A673 (cell line): Measurements from ENCODE around the gene RBBP8. TPM values are rescaled to one million over a fixed set of nuclear protein-coding genes. Genes with fewer than 3 reads are reported as not detected.

Experiments used
- BruUV-seq: library from RNA; stranded (reverse); fragments of 400-500 nt; replicated peaks from 2 replicates; lab custom pipeline; 2021; lab: Mats Ljungman, UMichigan
- CTCF ChIA-PET: fragments of 300-600 bp; sonication (Branson Sonifier 250); formaldehyde crosslinking; loops from one replicate; lab custom pipeline; 2022; ENCODE audit warnings: antibody characterized with exemption; lab: Charles Lee
- POLR2A ChIA-PET: fragments of 300-600 bp; sonication (Branson Sonifier 250); formaldehyde crosslinking; loops from one replicate; lab custom pipeline; 2022; ENCODE audit warnings: antibody characterized with exemption; ENCODE audit not compliant: low non-redundant PET; lab: Charles Lee
- DNase-seq: peaks from one replicate; pipeline ENCODE4 v3.0.0-alpha.2; 2015; ENCODE audit warnings: low spot score
- H3K27ac ChIP-seq: fragments of 200-600 bp; sonication (generic); 2 replicates; pipeline ENCODE4 v1.5.1; 2016; ENCODE audit warnings: mixed run types, low read depth, mild to moderate bottlenecking, mixed read lengths, antibody characterized with exemption, low read length; ENCODE audit not compliant: poor library complexity, severe bottlenecking
- H3K27me3 ChIP-seq: fragments of 200-600 bp; sonication (generic); replicated peaks from 2 replicates; pipeline ENCODE4 v1.6.1; 2017; ENCODE audit warnings: mixed run types, low read depth, mild to moderate bottlenecking, mixed read lengths, antibody characterized with exemption, low read length; ENCODE audit not compliant: insufficient read depth, poor library complexity
- H3K36me3 ChIP-seq: fragments of 200-600 bp; sonication (generic); 2 replicates; pipeline ENCODE4 v1.6.1; 2016; ENCODE audit warnings: mixed run types, mild to moderate bottlenecking, mixed read lengths, antibody characterized with exemption, low read length; ENCODE audit not compliant: insufficient read depth, poor library complexity, severe bottlenecking
- H3K4me1 ChIP-seq: fragments of 200-600 bp; sonication (generic); 2 replicates; pipeline ENCODE4 v1.6.1; 2017; ENCODE audit warnings: mixed run types, mild to moderate bottlenecking, mixed read lengths, antibody characterized with exemption, low read length; ENCODE audit not compliant: insufficient read depth, poor library complexity, severe bottlenecking
- H3K4me3 ChIP-seq: fragments of 200-600 bp; sonication (generic); 2 replicates; pipeline ENCODE4 v1.5.1; 2016; ENCODE audit warnings: low read depth, mixed run types, mild to moderate bottlenecking, mixed read lengths, low read length; ENCODE audit not compliant: poor library complexity, severe bottlenecking
- H3K9me3 ChIP-seq: fragments of 200-600 bp; sonication (generic); 2 replicates; pipeline ENCODE4 v1.6.1; 2016; ENCODE audit warnings: mixed run types, low read depth, mild to moderate bottlenecking, mixed read lengths, antibody characterized with exemption, low read length; ENCODE audit not compliant: poor library complexity, severe bottlenecking
- CTCF ChIP-seq: fragments of 300-800, 200-600 bp; sonication (generic); conservative IDR thresholded peaks from 2 replicates; pipeline ENCODE4 v1.5.1; 2017; ENCODE audit warnings: low read depth, mild to moderate bottlenecking, antibody characterized with exemption, low read length, moderate library complexity, mixed read lengths
- EZH2 ChIP-seq: fragments of 200-600 bp; sonication (generic); IDR thresholded peaks from 2 replicates; pipeline ENCODE4 v1.6.1; 2017; ENCODE audit warnings: borderline replicate concordance, low read depth, mild to moderate bottlenecking, mixed read lengths, antibody characterized with exemption, low read length; ENCODE audit not compliant: poor library complexity, severe bottlenecking
- intact Hi-C: fragments of 100-400 bp; cut with micrococcal nuclease; formaldehyde crosslinking; loops from one replicate; pipeline ENCODE4 v1.10.0; 2022; ENCODE audit not compliant: unreplicated experiment
- total RNA-seq: library from RNA; stranded (reverse); gene quantifications from 2 replicates; pipeline ENCODE4 v1.2.3, GENCODE V29; 2021

Gene RBBP8
- total RNA-seq, 1 experiment from 2014 or later, result 88.2 TPM

- no peak for DNase-seq
- no peaks in the 10 kb centered on the region for H3K4me1 ChIP-seq
- no peak for TF ChIP-seq EZH2
- no peak for TF ChIP-seq CTCF
- intact Hi-C loops, result no loop called here
- CTCF ChIA-PET, result no interaction called here
- H3K4me3 ChIP-seq, result no peak overlapping the region
- H3K36me3 ChIP-seq, result peaks cover 18% of the 10 kb centered on the region
- H3K27ac ChIP-seq, result no peak overlapping the region
- H3K27me3 ChIP-seq, result no peaks in the 10 kb centered on the region
- H3K9me3 ChIP-seq, result no peaks in the 10 kb centered on the region
- BruUV-seq, result no TSS peak
- POLR2A ChIA-PET, result no interaction called here
These were observed 10.7 kb downstream of the RBBP8 start for GRCh38 chr18:22943847-22944246.

- ChIA-PET POLR2A (no interaction called here), CTCF (no interaction called here)
- peaks cover 38% of the 10 kb centered on the region for H3K36me3 ChIP-seq
- intact Hi-C loops, result no loop called here
- no peaks in the 10 kb centered on the region for H3K27me3 ChIP-seq
- no peak overlapping the region for H3K4me3 ChIP-seq
- no peak overlapping the region for H3K27ac ChIP-seq
- H3K4me1 ChIP-seq, result no peaks in the 10 kb centered on the region
- DNase-seq, result no peak
- TF ChIP-seq CTCF, result no peak
- no TSS peak for BruUV-seq
- no peaks in the 10 kb centered on the region for H3K9me3 ChIP-seq
These were observed 13.1 kb downstream of the RBBP8 start for GRCh38 chr18:22946217-22946616.

GRCh38 chr18:22946846-22947245 is 13.7 kb downstream of the RBBP8 start:
- TF ChIP-seq CTCF (no peak), EZH2 (no peak)
- H3K36me3 ChIP-seq, result peaks cover 44% of the 10 kb centered on the region
- intact Hi-C loops, result no loop called here
- ChIA-PET CTCF (no interaction called here), POLR2A (no interaction called here)
- H3K27me3 ChIP-seq, result no peaks in the 10 kb centered on the region
- H3K9me3 ChIP-seq, result no peaks in the 10 kb centered on the region
- no peak overlapping the region for H3K27ac ChIP-seq
- H3K4me1 ChIP-seq, result no peaks in the 10 kb centered on the region
- DNase-seq, result no peak
- no TSS peak for BruUV-seq
- no peak overlapping the region for H3K4me3 ChIP-seq
